Astrocyte of the cerebellum (primary cell): ENCODE data around the gene MAPK14.

ENCODE experiments used
- DNase-seq: peaks from one replicate; pipeline ENCODE4 v3.0.0-alpha.2; 2011; ENCODE audit warnings: low read depth
- H3K4me3 ChIP-seq: 2 replicates; pipeline ENCODE4 v1.5.1; 2011; ENCODE audit warnings: mild to moderate bottlenecking, low read depth, low read length, moderate library complexity
- CTCF ChIP-seq: IDR thresholded peaks from 2 replicates; pipeline ENCODE4 v1.5.1; 2012; ENCODE audit warnings: low read length, low read depth, moderate library complexity, mild to moderate bottlenecking; ENCODE audit errors: missing control alignments
- in situ Hi-C: cut with HindIII; loops from 2 replicates; pipeline ENCODE4 v1.10.0; 2017; ENCODE audit warnings: low sequenced_read_pairs

Gene MAPK14

GRCh38 chr6:36118550-36119107, 91.0 kb downstream of the MAPK14 start:
- in situ Hi-C loops = no loop called here
- DNase-seq = no peak
- TF ChIP-seq CTCF = no peak
- no peak overlapping the region for H3K4me3 ChIP-seq

- in situ Hi-C loops = no loop called here
- no peak for DNase-seq
- TF ChIP-seq CTCF = no peak
- H3K4me3 ChIP-seq = no peak overlapping the region
Measured at GRCh38 chr6:36119209-36119608, 91.6 kb downstream of the MAPK14 start.

GRCh38 chr6:36120018-36120417, 92.4 kb downstream of the MAPK14 start:
- no peak for TF ChIP-seq CTCF
- no peak overlapping the region for H3K4me3 ChIP-seq
- no peak for DNase-seq
- in situ Hi-C loops = no loop called here

- DNase-seq = no peak
- no peak for TF ChIP-seq CTCF
- in situ Hi-C loops = no loop called here
- H3K4me3 ChIP-seq = no peak overlapping the region
Measured at GRCh38 chr6:36120539-36120938, 92.9 kb downstream of the MAPK14 start.

DNA sequence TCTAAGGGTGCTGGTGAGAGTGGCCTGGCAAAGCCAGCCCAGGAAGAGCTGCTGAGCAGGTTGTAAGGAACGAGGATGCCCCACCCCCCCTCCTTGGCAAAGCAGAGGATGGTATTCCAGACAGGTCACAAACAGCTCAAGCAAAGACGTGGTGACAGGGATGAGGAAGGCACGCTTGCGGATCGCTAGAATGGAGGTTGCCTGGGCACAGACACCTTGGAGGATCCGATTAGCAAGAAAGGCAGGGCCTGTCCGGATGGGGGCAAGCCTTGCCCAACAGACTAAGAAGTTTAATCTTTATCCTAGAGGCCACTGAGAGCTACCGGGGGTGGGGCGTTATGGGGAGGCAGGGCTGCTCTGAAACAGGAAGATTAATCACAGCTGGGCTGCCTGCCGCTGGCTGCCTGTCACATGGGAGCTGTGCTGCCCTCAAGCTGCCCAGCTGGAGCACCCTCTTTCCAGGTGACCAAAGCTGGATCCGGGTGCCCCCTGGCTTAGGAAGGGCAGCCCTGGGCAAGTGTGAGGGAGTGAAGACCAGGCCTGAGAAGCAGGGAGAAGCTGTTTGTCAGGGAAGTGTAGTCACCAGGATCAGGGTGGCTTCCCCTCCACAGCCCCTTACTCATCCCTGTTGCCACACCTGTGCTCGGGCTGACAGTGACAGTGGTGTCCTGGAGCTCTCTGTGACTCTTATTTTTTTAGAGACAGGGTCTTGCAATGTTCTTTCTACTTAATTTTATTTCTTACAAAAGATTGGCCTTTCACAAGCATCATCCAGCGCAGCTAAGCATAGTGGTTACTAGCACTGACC, 93.6 kb downstream of the MAPK14 start:
- DNase-seq = no peak
- TF ChIP-seq CTCF = no peak
- in situ Hi-C loops = no loop called here
- no peak overlapping the region for H3K4me3 ChIP-seq

DNA sequence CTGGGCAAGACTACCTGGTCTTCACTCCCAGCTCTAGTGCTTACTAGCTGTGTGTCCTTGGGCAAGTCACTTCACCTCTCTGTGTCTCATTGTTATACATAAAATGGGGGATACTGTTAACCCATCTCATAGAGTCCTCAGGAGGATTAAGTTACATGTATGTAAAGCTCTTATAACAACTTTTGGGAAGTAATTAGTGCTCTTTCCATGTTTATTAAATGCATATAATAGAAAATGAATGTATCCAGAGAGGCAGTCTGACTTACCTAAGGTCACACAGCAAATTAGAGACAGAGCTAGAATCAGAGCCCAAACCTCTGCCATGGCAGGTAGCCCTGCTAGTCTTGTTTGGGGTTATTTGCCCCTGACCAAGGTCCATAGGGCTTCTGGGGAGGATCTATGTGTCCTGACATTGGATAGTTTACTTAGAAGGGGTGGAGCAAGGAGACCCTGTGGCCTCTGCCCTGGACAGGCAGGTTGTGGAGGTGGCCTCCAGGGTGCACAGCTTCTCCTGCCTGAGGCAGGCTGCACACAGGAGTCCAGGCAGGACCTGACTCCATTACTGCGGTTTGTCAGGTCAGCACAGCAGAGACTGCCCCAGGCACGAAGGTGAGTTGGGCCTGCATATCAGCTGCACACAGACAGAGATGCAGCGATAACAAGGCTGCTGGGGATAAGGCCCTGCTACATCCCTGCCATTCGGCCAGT, 94.3 kb downstream of the MAPK14 start:
- in situ Hi-C loops = no loop called here
- no peak overlapping the region for H3K4me3 ChIP-seq
- DNase-seq = no peak
- TF ChIP-seq CTCF = no peak
